HPDE6-E6E7 (cell line): Measurements from ENCODE around the gene DDI1.

Experiments
- DNase-seq: peaks from one replicate; pipeline ENCODE4 v3.0.0; 2011; ENCODE audit warnings: missing footprints; ENCODE audit errors: extremely low spot score

Gene DDI1

DNA sequence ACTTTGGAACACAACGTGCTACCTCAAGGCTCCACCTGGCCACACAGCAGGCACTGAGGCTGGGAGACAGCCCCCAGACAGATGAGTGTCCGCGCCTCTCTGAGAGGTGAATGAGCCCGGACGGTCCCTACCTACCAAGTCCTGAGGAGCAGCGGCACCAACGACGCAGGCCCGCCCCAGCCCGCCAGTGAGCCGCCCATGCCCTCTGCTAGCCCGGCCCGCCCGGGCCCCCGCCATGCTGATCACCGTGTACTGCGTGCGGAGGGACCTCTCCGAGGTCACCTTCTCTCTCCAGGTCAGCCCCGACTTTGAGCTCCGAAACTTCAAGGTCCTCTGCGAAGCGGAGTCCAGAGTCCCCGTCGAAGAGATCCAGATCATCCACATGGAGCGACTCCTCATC, at the start of gene DDI1:
DDI1 (plus strand) TSS at position 53 of the 400 bp plus-strand sequence; CDS start at position 236, 183 bp downstream.
- no peak for DNase-seq

DNA sequence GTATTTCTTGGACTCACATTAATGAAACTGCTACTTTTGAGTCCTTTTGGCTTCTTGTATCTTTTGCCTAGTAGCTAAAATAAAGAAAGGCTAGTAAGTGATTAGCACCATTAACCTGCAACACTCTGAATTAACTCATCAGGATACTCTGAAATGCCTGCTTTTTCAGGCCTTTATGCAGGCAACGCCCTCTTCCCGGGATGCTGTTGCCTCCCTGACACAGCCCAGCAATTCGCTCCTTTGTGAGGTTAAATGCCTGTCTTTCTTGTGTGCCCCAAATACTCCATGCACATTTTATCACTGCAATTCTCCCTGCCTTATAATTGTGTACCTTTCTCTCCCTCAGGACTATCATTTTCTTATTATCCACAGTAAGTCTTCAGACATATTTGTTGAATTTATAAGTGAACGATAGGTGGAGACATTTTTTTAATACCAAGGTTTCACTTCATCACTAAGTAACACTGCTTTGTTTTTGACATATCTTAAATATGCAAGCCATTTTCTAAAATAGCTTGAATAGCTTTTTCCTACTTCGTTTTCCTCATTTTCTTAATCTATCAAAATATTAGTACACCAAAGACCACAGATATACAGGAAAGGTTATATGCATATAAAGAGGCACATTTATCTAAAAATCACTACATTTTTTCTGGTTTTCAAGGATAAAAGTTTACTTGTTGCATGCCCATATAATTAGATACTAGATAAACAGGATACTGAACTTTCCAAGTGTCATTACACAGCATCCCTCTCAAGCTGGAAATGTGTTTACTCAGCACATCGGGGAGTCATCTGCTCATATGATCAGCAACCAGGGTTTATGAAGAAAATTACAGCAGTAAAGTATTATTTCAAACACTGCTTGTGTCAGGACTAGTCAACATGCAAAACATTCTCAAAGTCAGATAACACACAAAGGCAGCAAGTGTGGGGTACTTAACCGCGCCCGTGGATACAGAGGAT, 48.5 kb upstream of the DDI1 start:
- no peak for DNase-seq

DNA sequence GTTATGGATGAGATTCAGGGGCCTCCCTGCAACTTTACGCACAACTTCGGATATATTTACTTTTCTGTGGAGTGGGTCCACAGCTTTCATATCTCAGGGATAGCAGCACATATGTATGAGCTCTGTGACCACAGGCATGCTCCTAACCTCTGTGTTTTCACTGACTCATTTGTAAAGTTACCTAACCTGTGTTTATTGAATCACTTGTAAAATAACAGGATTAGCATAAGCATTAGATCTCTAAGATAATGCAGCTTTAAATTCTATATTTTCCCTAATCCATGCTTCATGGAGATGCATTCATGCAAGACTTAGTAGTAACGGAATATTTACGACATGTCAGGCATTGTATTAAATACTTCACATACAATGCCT, 47.9 kb upstream of the DDI1 start:
- DNase-seq: peak; percentile 31

DNA sequence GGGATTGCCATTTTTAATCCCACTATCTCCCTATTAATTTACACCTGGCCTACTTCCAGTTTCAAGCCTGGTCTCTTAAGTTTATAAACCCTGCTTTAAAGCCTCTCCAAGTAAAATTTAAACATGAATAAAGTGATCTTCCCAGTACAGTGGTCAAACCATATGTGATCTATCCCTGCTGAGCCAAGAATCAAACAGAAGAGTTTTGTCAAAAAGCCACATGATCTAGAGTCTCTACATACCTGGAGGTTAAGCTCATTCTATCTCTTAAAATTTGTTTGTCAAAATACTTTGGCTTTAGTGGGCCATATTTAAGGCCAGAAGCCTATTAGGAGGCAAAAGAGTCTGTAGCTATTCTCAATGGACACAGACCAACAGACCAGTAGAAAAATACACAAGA, 42.9 kb upstream of the DDI1 start:
- DNase-seq: no peak

DNA sequence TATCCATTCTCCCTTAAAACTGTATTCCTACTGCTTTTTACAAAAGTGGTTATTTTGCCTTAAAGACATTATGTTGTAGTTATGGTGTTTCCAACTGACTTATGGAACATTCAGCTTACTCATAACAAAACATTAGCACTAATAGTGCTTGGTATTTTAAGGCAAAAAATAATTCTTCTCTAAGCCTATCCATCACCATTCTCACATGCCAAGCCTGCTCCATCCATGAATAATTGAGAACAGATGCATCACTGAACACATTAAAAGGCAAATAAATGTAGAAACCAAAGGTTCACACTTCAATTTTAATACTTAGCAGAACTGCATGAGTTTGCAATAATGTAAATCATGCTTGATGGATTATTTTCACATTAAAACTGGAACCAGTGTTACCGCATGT, 42.3 kb upstream of the DDI1 start:
- no peak for DNase-seq

DNA sequence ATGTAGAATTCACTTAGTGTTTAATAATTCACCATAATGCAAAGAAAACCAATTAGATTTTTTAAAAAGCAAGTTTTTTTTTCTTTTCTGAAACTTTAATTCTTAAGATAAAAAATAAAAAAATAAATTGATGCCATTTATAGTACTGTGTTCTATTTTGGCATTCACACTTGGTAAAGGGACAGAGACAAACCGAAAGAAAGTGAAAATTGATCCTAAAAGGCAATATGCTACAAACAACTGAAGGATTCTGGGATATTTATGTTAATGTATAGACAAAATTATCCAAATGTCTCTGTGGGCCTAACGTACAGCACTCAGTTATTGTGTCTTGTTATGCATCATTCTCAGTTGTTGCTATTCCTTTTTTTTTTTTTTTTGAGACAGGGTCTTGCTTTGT, 41.9 kb upstream of the DDI1 start:
- no peak for DNase-seq

DNA sequence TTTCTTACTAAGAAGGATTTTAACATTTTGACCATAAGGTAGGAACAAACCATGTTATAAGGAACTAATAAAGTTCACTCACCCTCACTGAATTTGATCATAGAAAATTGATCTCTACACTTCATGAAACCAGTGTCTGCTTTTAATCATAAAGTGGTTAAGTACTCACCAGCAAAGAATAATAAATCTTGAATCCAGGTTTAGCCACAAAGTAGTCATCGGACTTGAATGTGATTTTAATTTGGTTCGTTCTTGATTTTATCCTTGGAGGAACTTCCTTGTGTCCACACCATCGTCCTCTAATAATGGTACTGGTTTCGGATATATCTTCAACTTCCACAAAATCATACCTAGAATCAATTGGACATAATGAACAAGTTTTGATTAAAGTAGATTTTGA, 40.5 kb upstream of the DDI1 start:
- no peak for DNase-seq

DNA sequence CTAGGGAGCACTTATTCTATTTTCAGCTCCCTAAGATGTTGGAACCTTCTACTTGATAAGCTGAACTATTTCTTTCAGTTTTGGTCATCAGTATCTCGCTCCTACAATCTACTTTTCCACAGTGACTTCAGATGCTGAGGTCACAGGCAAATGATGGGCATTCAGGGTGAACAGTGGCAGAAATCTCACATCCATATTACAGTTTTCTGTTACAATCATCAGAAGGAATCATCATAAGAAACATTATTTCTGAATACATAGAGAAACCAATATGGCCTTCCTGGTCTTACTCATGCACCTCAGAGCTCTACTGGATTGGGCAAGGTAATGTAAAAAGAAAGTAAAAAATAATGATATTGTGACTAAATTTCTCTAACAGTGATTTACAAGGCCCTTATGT, 39.4 kb upstream of the DDI1 start:
- no peak for DNase-seq

DNA sequence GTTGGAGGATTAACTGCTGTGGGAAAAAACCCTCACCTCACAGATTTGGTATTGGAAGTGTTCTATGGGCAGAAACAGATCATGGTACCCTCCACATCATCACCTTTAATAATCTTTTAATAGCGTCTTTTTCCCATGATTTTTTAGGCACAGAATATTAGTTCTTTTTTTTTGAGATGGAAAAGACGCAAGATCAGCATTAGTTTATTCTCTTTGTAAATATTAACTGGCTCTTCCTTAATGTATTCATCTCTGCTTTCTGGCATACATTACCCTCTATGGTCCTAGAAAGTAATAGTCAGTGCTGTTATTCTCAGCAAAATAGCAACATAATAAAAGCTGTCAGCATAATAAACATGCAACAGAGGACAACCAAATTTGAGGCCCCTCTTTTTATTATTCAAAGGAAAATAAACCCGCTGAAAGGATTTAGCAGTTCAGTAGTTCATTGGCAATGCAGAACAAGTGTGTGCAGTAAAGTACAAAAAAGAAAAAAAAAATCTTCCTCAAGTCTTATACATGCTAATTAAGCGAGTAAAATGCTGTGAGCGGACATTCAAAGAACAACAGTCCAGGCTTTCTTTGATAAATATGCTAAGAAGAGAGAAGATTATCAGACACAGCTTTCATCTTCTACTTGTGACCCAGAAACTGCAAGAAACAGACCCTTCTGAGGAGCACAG, 37.5 kb upstream of the DDI1 start:
- no peak for DNase-seq

DNA sequence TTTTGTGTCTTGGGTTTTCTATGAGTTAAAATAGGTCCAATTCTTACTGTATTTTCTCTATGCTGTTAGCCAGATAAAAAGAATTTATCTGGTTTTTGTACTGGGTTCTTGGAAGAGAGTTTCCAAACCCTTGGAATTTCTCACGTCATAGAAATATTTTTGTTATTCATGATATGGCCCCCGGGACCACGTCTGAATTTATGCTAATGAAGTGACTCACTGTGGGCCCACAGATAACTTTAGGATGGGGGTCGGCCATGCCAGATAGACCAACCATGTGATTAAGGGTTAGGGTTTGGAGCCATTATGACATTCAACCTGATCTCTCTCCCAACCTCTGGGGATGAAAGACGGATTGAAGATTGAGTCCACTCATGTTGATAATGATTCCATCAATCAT, 35.6 kb upstream of the DDI1 start:
- no peak for DNase-seq

DNA sequence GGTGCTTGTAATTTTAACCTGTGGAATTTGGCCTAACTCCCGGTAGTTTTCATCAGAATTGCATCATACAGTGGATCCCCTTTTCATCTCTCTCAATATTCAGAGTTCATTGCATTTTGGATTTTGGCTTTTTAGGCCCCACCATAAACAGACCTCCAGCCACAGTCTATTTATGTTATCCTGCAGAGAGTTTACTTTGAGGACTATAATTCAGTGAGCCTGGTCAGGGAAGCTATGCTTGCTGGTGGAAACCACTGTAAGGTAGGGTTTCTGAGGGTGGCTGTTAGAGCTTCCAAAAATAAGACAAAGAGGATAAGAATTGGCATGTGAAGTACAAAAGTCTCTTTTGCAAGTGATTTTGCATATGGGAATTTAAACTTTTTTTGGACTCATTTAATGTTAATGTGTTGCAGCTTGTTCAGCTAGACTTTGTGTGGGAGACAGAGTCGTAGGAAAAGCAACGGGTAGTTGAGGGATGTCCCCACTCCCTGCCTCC, 34.8 kb upstream of the DDI1 start:
- no peak for DNase-seq

DNA sequence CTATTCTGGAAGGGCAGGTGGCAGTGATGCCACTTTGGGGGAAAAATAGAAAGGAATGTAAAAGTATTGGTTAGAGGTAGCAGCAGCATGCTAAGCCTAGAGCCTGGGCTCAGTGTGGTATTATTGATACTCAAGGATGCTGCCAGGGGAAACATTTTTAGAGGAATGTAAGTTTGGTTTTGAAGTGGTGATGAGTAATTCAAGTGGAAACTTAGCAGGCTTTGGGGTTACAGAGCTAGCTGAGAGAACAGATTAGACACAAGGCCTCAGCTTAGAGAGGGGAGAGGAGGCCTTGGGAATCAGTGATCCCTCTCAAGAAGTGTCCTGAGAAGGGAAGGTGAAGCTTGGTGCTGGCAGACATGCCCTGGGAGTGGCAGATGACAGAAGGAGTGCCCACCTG, 32.9 kb upstream of the DDI1 start:
- no peak for DNase-seq

DNA sequence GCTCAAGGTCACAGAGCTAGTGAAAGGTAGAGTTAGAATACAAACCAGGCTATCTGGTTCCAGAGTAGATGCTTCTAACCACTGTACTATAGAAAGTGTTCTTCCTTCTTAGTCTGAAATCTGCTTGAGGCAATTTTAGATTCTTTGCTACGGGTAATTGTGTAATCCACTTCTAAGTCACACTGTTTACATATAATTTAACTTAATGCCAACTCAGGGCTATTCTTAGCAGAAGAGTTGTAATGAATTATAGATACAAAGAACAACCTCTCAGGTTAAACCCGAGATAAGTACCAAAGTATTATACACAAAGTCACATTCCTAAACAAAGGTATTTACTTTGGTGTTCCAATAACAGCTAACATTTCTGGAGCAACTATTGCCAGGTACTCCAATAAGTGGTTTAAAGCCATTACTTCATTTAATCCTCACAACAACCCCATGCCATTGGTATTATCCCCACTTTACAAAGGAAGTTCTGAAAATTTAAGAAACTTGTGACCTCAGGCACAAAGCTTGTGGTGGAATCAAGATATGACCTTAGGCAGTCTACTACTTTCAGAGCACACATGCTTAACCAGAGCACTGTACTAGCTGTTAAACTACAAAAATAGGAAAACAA, 31.1 kb upstream of the DDI1 start:
- no peak for DNase-seq

DNA sequence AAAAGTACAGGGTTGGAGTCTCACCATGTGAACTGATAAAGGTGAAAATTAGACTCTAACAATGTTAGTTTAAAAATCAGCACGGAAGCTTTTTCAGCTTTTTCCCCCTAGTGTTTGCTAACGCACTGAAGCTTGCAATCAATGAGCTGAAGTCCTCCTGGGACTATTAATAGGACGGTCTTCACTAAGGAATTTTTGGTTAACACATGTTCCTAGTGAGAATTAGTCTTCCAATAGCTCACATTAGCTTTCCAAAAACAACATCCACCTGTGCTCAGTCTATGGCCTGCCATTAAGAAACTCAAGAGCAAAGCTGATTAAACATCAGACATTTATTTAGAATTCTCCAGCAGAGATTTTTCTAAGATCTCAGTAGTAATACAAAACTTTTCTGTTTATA, 26.7 kb upstream of the DDI1 start:
- DNase-seq: no peak

DNA sequence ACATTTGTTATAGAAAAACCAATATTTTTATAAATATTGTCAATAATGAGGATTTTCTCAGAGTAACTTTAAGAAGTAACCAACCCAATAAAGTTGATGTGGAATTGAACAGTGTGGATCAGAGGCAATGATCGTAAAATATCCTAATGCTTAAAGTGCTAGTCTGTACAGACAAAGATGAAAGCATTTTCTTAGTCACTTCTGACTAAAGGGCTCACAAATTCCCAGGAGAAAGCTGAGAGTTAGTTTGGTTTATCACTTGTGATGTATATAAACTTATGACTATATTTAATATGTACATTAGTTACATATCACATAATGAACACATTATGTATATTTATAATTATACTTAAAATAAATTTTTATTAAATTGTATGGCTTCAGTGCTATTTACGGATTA, 25.4 kb upstream of the DDI1 start:
- no peak for DNase-seq

DNA sequence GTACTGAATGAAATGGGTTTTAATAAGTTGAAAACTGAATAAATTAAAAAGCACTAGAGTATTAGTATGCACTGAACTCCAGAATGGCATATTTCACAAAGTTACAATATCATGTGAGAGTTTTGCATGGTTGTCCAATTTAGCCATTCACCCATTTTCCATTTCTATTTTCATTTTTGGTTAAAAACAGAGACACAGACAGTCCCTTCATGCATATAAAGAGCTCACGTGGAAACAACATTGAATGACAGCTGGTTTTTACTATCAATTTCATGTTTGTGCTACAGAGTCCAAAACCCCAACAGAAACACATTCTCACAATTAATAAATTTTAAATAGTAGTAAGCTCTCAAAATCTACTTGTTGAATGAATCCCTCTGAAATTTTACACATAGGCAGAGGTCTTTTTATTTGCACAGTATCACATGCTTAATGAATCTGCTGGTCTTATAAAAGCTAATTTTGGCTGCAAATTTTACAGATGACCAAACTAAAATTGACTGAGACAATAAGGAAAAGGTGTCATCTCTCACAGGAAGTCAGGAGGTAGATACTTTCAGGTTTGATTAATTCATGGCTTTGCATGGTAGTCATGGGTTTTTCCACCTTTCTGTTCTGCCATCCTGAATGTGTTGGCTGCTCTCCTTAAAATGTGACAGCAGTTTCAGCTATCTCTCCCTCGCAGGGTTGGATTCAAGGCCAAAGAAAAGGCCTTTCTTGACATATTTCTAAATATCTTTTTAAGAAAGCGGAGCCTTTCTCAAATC, 20.6 kb upstream of the DDI1 start:
- no peak for DNase-seq

DNA sequence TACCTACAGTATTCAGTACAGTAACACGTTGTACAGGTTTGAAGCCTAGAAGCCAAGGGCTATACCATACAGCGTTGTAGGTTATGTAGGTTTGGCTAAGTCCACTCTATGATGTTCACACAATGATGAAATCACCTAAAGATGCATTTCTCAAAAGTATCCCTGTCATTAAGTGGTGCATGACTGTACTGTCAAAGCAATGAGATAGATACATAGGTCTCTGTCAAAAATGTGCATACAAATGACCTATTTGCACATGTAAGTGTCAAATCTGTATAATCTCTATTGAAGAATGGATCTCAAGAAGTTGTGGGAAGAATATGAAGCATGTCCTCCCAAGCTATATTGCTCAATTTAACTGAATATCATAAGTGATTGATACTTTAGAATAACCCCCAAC, 11.9 kb upstream of the DDI1 start:
- no peak for DNase-seq

DNA sequence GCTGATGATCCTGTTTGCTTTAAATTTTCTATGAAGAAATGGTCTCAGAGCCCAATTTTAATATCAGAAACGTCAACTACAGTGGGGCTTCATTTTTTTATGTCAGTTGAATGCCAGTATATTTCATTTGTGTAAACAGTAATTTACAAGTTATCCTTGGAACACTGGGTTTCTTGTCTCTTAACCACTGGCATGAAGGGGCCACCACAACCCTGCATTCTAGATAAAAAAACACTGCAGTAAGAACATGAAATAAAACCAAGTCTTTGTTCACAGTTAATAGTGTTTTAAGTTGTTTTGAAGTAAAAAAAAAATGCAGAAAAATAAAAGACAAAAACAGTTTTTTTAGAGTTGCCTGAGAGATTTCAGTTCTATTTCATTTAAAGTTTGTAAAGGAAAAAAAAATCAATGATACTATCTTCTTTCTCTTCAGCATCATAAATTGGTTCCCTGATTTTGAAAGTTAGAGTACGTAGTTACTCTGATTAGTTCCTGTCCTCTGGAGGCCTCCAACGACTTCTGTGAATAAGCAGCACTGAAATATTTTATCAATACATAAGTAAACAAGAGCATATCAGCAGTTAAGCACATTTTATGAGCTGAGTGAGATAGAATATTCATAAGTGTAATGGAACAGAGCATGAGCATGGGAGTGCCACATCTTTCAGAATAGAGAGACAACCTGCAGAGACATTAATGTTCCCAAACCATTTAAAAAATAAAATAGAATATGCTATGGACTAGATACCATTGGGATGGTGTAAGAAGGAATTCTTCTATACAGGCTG, 7.8 kb upstream of the DDI1 start:
- no peak for DNase-seq

DNA sequence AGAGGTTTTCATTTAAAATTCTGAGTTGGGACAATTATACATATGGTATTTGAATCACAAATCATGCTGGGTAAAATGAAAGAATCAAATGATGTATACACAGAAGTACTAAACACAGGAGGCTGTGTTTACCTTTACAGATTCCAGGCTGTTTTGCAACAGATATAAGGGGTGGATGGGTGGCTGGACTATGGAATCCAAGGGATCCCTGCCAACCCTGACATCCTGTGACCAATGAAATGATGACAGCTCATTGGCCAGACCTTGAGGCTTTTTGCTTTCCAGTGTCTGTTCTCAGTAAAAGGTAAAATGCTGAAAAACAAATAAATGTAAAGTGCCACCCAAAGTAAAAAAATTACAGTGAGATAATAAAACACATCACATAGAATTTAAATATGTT, 3.3 kb upstream of the DDI1 start:
- peak; percentile 49 for DNase-seq

DNA sequence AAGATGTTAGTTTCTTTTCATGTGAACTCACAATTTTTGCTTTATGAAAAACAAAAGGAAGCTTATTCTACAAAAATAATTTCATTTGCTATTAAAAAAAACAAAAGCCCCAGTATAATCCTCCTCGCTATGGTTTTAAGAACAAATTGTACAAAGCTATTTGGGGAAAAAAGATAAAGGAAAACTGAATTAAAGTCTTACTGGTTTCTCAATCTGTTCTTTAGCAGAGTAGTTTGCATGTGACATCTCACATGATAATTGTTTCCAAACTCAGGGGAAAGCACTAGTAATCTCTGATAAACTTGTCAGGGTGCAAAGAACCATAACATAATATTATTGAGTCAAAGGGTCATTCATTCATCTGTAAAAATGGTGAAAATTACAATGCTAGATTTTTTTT, 2.9 kb upstream of the DDI1 start:
- DNase-seq: no peak

DNA sequence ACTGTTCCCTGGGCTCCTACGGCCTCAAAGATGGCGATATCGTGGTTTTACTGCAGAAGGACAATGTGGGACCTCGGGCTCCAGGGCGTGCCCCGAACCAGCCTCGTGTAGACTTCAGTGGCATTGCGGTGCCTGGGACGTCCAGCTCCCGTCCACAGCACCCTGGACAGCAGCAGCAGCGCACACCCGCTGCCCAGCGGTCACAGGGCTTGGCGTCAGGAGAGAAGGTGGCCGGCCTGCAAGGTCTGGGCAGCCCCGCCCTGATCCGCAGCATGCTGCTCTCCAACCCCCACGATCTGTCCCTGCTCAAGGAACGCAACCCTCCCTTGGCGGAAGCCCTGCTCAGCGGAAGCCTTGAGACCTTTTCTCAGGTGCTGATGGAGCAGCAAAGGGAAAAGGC, 555 bp downstream of the DDI1 start:
- DNase-seq: no peak
